ENCODE results near the gene TMEM97. TPM values are rescaled to one million over a fixed set of nuclear protein-coding genes. Genes with fewer than 3 reads are reported as not detected.
"Not testable (repeated sequence)": the region's sequence is repeated elsewhere in the genome, so short reads cannot be mapped to it uniquely, and the experiment has no call there.

Gene TMEM97
- total RNA-seq, result 28.5 and 69.8 TPM in 2 replicates

- TF ChIP-seq CTCF (conservative IDR thresholded peaks at IDR 0.05; ENCODE audit: low read depth, low read length), result no peak
- DNase-seq (ENCODE audit: low read depth), result peak; percentile 69
- H3K4me3 ChIP-seq (ENCODE audit: low read depth, low read length), result peak within 1 kb of the TSS; percentile 78
Measured at GRCh38 chr17:28318759-28319597, at the start of gene TMEM97. Gene TMEM97, plus strand, starts transcription at chr17:28319200. Its CDS starts 40 bp downstream, at chr17:28319240.

DNA sequence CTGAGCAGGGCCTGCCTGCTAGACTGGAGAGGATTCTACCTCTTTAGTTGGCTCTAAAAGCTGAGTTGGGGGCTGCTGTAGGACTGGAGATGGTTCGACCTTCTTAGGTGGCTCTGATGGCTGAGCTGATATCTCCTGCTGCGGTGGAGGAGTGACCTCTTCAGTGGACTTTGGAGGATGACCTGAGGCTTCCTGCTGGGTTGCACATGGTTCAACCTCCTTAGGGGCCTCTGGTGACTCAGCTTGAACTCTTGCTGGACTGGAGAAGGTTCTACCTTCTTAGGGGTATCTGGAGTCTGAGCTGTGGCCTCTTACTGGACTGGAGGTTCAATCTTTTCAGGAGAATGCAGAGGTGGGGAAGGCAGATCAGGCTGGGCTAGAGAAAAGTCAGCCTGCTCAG lies 48.9 kb upstream of the TMEM97 start:
- no peak overlapping the region for H3K4me3 ChIP-seq (ENCODE audit: low read depth, low read length)
- DNase-seq (ENCODE audit: low read depth), result no peak
- TF ChIP-seq CTCF (conservative IDR thresholded peaks at IDR 0.05; ENCODE audit: low read depth, low read length), result no peak

DNA sequence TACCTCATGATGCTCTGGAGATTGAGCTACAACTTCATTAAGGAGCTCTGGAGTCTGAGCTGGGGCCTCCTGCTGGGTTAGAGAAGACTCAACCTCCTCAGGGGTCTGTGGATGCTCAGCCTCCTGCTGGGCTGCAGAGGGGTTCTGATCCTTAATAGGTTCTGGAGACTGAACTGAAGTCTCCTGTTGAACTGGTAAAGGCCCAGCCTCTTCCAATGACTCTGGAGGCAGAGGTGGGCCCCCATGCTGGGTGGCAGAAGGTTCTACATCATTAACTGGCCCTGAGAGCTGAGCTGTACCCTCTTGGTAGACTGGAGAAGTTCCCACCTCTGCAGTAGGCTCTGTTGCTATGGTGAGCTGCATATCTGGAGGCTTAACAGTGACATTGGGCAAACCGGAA lies 48.1 kb upstream of the TMEM97 start:
- TF ChIP-seq CTCF (conservative IDR thresholded peaks at IDR 0.05; ENCODE audit: low read depth, low read length), result no peak
- no peak for DNase-seq (ENCODE audit: low read depth)
- no peak overlapping the region for H3K4me3 ChIP-seq (ENCODE audit: low read depth, low read length)

DNA sequence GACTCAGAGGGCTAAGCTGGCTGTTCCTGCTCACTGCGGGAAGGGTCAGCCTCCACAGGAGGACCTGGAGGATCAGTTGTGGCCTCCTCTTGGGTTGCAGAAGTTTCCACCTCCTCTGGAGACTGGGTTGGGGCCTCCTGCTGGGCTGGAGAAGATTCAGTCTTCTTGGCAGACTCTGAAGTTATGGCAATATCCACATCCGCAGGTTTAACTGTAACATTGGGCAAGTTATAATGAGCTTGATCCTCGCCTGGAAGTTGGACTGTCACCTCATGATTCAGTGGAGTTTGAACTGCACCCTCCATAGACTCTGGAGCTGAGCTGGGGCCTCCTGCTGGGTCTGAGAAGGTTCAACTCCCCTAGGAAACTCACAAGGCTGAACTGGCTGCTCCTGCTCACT lies 47.6 kb upstream of the TMEM97 start:
- no peak for TF ChIP-seq CTCF (conservative IDR thresholded peaks at IDR 0.05; ENCODE audit: low read depth, low read length)

DNA sequence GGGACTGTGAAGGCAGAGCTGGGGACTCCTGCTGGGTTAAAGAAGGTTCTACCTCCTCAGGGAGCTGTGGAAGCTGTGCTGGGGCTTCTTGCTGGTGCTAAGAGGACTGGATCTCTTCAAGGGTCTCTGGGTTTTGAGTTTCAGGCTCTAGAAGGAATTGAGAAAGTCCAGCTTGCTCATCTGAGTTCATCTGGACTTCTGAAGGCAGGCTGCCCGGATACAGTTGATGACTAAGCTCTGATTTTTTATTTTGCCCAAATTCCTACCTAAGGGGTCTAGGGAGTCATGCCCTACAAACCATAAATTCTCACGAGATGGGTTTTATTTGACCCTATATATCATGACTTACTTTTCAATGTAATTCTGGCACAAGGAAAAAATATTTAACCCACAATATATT lies 46.8 kb upstream of the TMEM97 start:
- no peak for DNase-seq (ENCODE audit: low read depth)
- no peak for TF ChIP-seq CTCF (conservative IDR thresholded peaks at IDR 0.05; ENCODE audit: low read depth, low read length)
- no peak overlapping the region for H3K4me3 ChIP-seq (ENCODE audit: low read depth, low read length)

More for the DNA sequence above, 47.6 kb upstream of the TMEM97 start:
- H3K4me3 ChIP-seq (ENCODE audit: low read depth, low read length), result no peak overlapping the region
- DNase-seq (ENCODE audit: low read depth), result no peak

- not testable (repeated sequence) for H3K4me3 ChIP-seq (ENCODE audit: low read depth, low read length); DNase-seq (ENCODE audit: low read depth)
Measured at GRCh38 chr17:28273341-28273740, 45.7 kb upstream of the TMEM97 start.

- no peak for DNase-seq (ENCODE audit: low read depth)
- H3K4me3 ChIP-seq (ENCODE audit: low read depth, low read length), result no peak overlapping the region
- TF ChIP-seq CTCF (conservative IDR thresholded peaks at IDR 0.05; ENCODE audit: low read depth, low read length), result no peak
Measured at GRCh38 chr17:28274591-28275265, 44.3 kb upstream of the TMEM97 start.
